ENCODE results near the gene GRID2. TPM values are rescaled to one million over a fixed set of nuclear protein-coding genes. Genes with fewer than 3 reads are reported as not detected.

The GRID2 gene
- total RNA-seq, 1 donor from 2014 or later = not detected

DNA sequence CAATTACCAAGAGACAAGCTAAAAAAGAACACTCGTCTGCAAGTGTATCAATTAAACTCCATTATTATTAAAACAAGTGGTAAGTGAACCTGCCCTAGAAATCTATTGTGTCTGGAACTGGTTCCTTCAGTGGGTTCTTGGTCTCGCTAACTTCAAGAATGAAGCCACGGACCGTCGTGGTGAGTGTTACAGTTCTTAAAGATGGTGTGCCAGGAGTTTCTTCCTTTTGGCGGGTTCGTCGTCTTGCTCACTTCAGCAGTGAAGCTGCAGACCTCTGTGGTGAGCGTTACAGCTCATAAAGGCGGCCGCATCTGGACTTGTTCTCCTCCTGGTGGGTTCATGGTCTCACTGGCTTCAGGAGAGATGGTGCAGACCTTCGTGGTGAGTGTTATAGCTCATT, 231.8 kb downstream of the GRID2 start:
- TF ChIP-seq, protein P1, sequence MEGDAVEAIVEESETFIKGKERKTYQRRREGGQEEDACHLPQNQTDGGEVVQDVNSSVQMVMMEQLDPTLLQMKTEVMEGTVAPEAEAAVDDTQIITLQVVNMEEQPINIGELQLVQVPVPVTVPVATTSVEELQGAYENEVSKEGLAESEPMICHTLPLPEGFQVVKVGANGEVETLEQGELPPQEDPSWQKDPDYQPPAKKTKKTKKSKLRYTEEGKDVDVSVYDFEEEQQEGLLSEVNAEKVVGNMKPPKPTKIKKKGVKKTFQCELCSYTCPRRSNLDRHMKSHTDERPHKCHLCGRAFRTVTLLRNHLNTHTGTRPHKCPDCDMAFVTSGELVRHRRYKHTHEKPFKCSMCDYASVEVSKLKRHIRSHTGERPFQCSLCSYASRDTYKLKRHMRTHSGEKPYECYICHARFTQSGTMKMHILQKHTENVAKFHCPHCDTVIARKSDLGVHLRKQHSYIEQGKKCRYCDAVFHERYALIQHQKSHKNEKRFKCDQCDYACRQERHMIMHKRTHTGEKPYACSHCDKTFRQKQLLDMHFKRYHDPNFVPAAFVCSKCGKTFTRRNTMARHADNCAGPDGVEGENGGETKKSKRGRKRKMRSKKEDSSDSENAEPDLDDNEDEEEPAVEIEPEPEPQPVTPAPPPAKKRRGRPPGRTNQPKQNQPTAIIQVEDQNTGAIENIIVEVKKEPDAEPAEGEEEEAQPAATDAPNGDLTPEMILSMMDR (conservative IDR thresholded peaks at IDR 0.05; ENCODE audit: low read depth, low read length) = no peak
- DNase-seq (ENCODE audit: low read depth) = no peak
- no peak overlapping the region for H3K4me3 ChIP-seq (ENCODE audit: low read depth, low read length)

DNA sequence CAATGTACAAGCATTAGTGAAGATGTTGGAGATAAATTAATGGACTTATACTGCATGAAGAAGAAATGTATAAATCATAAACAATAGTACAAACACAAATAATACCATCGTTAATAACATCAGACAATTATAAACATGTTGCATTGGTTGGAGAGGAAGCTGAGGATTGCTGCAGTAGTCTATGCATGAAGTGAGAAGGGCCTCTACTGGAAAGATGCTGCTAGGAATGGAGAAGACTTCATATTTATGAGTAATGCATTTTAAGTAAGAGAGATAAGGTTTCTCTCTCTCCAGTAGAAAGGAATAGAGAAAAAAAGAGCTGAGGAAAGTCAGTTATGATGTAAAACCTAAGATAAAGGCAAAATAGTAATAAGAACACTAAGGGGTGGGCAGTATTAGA, 247.8 kb downstream of the GRID2 start:
- TF ChIP-seq, protein P1 (conservative IDR thresholded peaks at IDR 0.05; ENCODE audit: low read depth, low read length) = no peak
- DNase-seq (ENCODE audit: low read depth) = no peak

DNA sequence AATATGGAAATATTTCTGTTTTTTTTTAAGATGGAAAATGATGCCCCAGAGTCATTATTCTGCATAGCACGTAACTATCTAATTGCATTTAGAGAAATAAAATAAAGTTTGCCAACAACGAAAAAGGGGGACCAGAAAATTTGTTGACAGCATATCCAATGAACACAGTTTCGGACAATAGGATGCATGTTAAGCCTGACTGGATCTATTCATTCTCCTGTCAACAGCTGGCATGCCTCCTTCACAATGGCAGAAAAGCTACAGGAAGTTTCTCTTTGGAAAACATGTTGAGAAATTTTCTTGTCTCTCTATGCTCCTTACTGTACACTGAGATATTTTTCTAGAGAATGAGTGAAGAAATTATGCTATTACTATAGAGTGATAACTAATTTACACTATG, 262.5 kb downstream of the GRID2 start:
- TF ChIP-seq, protein P1 (conservative IDR thresholded peaks at IDR 0.05; ENCODE audit: low read depth, low read length) = no peak
- no peak overlapping the region for H3K4me3 ChIP-seq (ENCODE audit: low read depth, low read length)
- no peak for DNase-seq (ENCODE audit: low read depth)

More for the DNA sequence above, 247.8 kb downstream of the GRID2 start:
- H3K4me3 ChIP-seq (ENCODE audit: low read depth, low read length) = no peak overlapping the region

DNA sequence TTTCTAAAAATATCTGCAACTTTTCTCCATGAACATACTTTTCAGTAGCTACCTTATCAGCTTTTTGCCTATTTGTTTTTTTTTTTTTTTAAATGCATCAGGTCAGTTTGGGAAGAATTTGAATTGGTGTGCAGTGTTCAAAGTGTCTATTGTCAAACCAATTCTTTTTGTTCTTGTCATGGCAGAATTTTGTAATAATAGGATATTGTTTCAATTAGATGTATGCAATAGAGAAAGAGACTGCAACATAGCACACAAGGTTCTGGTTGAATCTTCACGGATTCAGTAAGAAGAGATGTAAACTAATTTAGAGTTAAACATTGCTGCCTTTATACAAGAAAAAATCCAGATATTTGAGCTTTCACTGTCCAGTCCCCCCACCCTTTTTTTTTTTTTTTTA, 277.1 kb downstream of the GRID2 start:
- TF ChIP-seq, protein P1 (conservative IDR thresholded peaks at IDR 0.05; ENCODE audit: low read depth, low read length) = no peak
- H3K4me3 ChIP-seq (ENCODE audit: low read depth, low read length) = no peak overlapping the region
- DNase-seq (ENCODE audit: low read depth) = no peak

DNA sequence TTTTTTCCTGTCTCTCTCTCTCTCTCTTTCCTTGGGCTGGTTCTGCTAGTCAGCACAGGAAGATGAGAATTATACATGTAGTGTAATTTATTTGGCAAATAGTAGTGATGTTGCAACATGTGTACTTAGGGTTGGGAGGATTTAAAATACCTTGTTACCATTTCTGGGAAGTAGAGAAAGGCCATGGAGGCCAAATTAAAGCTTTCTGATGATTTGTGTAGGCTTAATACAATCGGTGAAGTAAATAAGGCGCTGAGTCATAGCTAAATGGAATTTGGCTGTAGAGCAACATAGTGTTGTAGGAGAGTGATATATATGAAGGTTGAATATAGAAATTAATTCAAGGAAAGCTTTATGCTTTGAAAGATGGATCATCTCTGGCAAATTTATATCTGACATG, 295.3 kb downstream of the GRID2 start:
- no peak overlapping the region for H3K4me3 ChIP-seq (ENCODE audit: low read depth, low read length)
- TF ChIP-seq, protein P1 (conservative IDR thresholded peaks at IDR 0.05; ENCODE audit: low read depth, low read length) = no peak
- DNase-seq (ENCODE audit: low read depth) = no peak

DNA sequence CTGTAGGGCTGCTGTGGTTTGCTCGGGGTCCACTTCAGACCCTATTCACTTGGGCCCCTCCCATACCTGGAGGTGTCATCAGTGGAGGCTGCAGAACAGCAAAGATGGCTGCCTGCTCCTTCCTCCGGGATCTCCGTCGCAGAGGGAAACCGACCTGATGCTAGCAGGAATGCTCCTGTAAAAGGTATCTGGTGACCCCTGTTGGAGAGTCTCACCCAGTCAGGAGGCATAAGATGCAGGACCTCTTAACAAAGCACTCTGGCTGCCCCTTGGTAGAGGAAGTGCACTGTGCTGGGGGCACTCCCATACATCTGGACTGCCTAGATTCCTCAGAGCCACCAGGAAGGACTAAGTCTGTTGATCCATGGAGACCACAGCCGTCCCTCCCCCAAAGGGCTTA, 296.9 kb downstream of the GRID2 start:
- DNase-seq (ENCODE audit: low read depth) = no peak
- no peak overlapping the region for H3K4me3 ChIP-seq (ENCODE audit: low read depth, low read length)
- TF ChIP-seq, protein P1 (conservative IDR thresholded peaks at IDR 0.05; ENCODE audit: low read depth, low read length) = no peak

DNA sequence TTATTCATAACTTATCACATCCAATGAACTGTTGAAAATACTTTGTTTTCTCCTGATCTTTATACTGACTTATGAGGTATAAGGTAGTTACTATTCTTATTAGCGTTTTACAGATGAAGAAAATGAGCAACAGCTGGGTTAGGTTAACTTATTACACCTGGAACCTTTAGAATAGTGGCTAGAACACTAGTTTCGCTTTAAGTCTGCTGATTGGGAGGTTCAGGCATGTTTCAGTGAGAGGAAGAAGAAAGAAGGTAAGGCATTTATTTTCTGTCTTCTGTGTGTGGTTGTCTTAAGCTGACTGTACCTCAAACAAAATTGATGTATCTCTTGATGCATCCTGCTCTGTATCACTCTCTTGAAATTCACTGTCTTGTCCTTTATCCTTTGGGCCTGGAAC, 302.5 kb downstream of the GRID2 start:
- no peak overlapping the region for H3K4me3 ChIP-seq (ENCODE audit: low read depth, low read length)
- TF ChIP-seq, protein P1 (conservative IDR thresholded peaks at IDR 0.05; ENCODE audit: low read depth, low read length) = no peak
- DNase-seq (ENCODE audit: low read depth) = no peak

All from epithelial cell of proximal tubule (primary cell).